AG10803 (cell line): ENCODE measurements around the gene EFCAB6.

ENCODE experiments used
- DNase-seq: peaks from one replicate; pipeline ENCODE4 v3.0.0; 2010; ENCODE audit warnings: low read depth
- H3K4me3 ChIP-seq: 2 replicates; pipeline ENCODE4 v1.5.1; 2011; ENCODE audit warnings: mild to moderate bottlenecking, low read length, control low read depth
- TF ChIP-seq, protein P1 (sequence below): conservative IDR thresholded peaks from 2 replicates; pipeline ENCODE4 v1.5.1; 2011; ENCODE audit warnings: mild to moderate bottlenecking, low read length, control low read depth, inconsistent platforms

Gene EFCAB6

DNA sequence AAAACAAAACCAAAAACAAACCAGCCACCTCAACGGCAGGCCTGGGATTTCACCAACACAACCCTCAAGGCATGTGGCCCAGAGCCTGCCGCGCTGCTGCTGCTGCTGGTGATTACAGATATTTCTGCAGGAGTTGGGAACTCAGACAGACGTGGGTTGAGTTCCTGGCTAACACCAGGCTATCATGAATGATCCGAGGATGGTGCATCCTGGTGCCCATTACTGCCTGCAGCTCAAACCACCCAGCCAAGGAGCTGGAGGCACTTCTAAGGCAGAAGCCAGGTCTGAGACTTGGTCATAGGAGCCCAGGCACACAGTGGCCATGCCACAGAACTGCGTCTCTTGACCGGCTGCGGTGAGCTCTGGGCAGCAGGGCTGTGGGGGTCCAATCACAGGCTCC is 248.5 kb downstream of the EFCAB6 start:
- TF ChIP-seq, protein P1, sequence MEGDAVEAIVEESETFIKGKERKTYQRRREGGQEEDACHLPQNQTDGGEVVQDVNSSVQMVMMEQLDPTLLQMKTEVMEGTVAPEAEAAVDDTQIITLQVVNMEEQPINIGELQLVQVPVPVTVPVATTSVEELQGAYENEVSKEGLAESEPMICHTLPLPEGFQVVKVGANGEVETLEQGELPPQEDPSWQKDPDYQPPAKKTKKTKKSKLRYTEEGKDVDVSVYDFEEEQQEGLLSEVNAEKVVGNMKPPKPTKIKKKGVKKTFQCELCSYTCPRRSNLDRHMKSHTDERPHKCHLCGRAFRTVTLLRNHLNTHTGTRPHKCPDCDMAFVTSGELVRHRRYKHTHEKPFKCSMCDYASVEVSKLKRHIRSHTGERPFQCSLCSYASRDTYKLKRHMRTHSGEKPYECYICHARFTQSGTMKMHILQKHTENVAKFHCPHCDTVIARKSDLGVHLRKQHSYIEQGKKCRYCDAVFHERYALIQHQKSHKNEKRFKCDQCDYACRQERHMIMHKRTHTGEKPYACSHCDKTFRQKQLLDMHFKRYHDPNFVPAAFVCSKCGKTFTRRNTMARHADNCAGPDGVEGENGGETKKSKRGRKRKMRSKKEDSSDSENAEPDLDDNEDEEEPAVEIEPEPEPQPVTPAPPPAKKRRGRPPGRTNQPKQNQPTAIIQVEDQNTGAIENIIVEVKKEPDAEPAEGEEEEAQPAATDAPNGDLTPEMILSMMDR = no peak
- no peak for DNase-seq
- H3K4me3 ChIP-seq = no peak overlapping the region

DNA sequence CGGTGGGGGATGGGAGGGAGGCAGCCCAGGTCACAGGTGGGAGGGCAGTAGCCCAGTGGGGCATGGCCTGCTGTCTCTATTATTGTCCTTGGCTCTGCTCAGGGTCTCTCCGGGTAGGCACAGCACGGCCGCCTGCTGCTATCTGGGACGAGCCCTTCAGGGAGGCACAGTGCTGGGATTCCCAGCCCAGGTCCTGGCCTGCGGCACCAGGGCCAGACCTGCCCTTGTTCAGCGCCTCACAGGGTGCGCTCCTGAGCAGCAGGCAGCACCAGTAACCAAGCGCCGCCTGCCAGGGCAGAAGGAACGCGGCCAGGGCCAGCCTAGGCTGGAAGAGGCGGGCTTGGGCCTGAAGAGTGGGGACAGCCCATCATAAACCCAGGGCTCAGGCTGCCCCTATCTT is 249.3 kb downstream of the EFCAB6 start:
- no peak for DNase-seq
- no peak overlapping the region for H3K4me3 ChIP-seq
- TF ChIP-seq, protein P1 = no peak

DNA sequence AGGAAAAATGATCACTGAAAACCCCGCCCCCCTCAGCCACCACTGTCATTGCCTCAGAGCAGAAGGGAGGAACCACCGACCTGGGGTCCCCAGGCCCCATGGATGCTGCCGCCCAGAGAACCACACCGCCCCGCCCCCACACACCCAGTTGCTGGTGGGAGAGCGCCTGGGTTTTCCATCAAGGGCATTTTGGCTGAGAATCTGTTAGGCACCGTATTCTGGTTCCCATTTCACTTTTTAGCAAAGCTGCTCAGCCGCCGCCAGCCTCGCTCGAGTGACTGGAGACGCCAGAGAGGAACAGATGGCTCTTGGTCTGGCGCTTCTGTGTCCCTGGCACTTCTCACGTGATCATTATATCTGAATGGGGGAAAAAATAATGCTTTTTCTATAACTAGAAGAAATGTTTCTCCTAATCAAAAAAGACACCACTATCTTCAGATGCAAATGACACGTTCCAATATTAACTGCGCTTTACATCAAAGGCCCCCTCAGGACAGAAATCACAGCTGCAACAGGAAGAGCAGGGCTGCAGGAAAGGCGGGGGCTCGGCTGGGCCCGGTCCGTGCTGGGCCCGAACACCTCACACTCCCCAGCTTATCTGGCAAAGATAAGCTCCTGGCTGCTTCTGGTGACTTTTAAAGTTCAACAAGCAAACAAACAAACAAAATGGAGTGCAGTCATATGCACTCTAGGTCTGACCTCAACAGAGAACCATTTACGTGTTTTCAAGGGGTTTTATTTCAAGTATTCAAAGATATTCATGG is 250.5 kb downstream of the EFCAB6 start:
- no peak for DNase-seq
- TF ChIP-seq, protein P1 = no peak
- H3K4me3 ChIP-seq = no peak overlapping the region

DNA sequence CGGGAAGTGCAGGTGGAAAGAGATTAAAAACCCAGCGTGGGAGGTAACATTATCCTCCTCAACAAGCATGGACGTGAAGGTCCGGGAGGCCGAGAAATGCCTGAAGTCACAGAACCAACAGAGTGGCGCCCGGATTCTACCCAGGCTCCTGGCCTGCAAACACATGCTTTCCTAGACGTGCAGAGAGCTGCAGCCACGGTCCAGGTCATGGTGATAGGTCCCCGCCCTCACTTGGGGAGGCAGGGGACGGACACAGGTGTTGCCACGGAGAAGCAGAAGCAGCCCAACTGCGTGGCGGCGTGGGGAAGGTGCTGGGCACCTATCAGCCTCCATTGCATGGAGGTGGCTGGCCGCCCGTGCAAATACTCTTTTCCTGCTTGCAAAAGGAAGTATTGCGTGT is 251.5 kb downstream of the EFCAB6 start:
- TF ChIP-seq, protein P1 = no peak
- H3K4me3 ChIP-seq = no peak overlapping the region
- no peak for DNase-seq

DNA sequence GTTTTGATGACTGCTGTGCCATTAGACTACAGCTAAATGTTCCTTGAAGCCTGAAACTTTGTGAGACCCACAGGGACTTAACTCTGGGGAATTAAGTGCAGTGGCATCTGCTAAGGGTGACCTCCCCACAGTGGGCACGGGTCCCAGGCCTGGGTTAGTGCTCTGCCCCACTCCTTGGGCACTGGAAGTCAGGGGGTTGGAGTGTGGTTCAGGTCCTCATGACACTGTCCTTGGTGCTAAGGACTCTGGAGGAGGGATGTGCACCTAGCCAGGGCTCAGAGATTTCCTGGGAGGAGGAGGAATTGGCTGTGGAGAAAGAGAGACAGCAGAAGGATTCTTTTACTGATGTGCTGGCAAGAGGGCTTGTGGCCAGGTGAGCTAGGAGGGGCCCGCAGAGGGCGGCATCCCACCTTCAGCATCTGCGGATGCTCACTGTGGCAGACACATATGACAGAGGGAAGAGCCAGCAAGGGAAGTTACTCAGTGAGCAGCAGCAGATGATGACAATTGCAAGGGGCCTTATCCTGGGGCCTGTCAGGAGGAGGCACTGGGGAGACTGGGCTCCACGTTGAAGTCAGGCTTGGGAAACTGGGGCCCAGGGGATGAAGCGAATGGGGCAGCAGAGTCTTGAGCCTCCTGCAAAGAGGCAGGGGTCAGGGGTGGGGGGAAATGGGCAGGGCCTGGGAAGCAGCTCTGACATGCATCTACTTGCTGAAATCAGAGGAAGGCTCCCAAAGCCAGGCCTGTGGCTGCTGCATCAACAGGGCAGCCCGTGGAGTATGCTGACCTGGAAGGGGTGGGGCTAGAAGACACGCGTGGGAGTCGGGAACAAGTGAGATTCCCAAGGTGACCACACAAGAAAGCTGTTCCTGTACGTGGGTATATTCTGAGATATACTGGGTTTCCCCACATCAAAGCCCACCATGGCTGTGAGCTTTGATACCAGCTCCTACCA is 256.3 kb downstream of the EFCAB6 start:
- TF ChIP-seq, protein P1 = no peak
- DNase-seq = no peak
- H3K4me3 ChIP-seq = no peak overlapping the region

DNA sequence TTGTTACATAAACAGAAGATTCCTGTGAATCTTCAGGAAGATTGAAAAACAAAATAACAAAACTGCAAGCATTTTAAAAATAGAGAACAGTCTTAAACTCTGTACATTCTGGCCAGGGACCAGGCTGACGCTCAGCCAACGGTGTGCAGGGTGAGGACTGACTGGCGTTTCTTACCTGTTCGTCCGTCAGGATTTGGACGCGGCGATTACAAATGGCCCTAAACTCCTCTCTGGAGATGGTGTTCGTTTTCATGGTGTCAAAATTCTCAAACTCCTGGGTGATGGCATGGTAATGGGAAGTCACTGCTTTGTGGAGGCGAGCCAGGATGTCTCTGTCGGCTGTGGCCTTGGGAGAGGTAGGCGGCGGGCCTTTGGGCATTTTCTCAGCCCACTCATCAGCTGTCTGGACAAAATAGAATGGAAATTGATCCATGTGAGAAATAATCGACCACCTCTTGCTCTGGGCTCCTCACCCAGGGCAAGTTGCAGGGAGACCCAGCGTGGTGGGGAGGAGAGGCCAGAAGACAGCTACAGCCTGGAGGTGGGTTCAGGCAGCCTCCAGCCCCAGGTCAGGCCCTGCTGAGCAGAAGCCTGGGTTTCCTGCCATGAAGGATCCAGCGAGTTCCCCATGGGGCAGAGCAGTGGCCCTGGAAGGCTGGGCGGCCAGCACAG is 257.3 kb downstream of the EFCAB6 start:
- H3K4me3 ChIP-seq = no peak overlapping the region
- TF ChIP-seq, protein P1 = no peak
- DNase-seq = no peak
